HepG2 (cell line): ENCODE results near the gene TBC1D25. TPM values are rescaled to one million over a fixed set of nuclear protein-coding genes. Genes with fewer than 3 reads are reported as not detected.

Experiments
- GTF3A ChIP-seq: sonication (generic); formaldehyde crosslinking; conservative IDR thresholded peaks from 2 replicates; pipeline ENCODE4 v1.4.0; 2020; ENCODE audit warnings: mild to moderate bottlenecking, missing genetic modification reagents
- KDM2A ChIP-seq: sonication (generic); formaldehyde crosslinking; IDR thresholded peaks from 2 replicates; pipeline ENCODE4 v1.4.0; 2020; ENCODE audit warnings: low read depth, missing genetic modification reagents, borderline replicate concordance
- KDM5B ChIP-seq: sonication (generic); formaldehyde crosslinking; IDR thresholded peaks from 2 replicates; pipeline ENCODE4 v1.4.0; 2020; ENCODE audit warnings: missing genetic modification reagents, mild to moderate bottlenecking, borderline replicate concordance
- MZF1 ChIP-seq: sonication (generic); formaldehyde crosslinking; IDR thresholded peaks from 2 replicates; pipeline ENCODE4 v1.8.1; 2023; ENCODE audit warnings: mild to moderate bottlenecking, missing genetic modification reagents, borderline replicate concordance
- PHF21A ChIP-seq: sonication (generic); formaldehyde crosslinking; IDR thresholded peaks from 2 replicates; pipeline ENCODE4 v1.5.0; 2020; ENCODE audit warnings: mild to moderate bottlenecking, missing genetic modification reagents
- TAF1 ChIP-seq: sonication (generic); formaldehyde crosslinking; IDR thresholded peaks from 2 replicates; pipeline ENCODE4 v1.4.0; 2020; ENCODE audit warnings: missing genetic modification reagents
- ZFP36 ChIP-seq: fragments of 150-350 bp; IDR thresholded peaks from 2 replicates; pipeline ENCODE4 v1.6.1; 2018; ENCODE audit warnings: borderline replicate concordance, low read length, low read depth; ENCODE audit not compliant: partially characterized antibody
- ZFX ChIP-seq: sonication (generic); formaldehyde crosslinking; IDR thresholded peaks from 2 replicates; pipeline ENCODE4 v1.4.0; 2020; ENCODE audit warnings: mild to moderate bottlenecking, low read depth, missing genetic modification reagents, moderate library complexity
- ZNF550 ChIP-seq: sonication (generic); formaldehyde crosslinking; IDR thresholded peaks from 2 replicates; pipeline ENCODE4 v1.4.0; 2020; ENCODE audit warnings: mild to moderate bottlenecking, missing genetic modification reagents, borderline replicate concordance
- ZNF776 ChIP-seq: sonication (generic); formaldehyde crosslinking; IDR thresholded peaks from 2 replicates; pipeline ENCODE4 v1.4.0; 2020; ENCODE audit warnings: mild to moderate bottlenecking, missing genetic modification reagents
- ZNF781 ChIP-seq: sonication (generic); formaldehyde crosslinking; IDR thresholded peaks from 2 replicates; pipeline ENCODE4 v1.5.1; 2020; ENCODE audit warnings: borderline replicate concordance, mild to moderate bottlenecking, missing genetic modification reagents; ENCODE audit errors: not compliant biosample characterization
- ZNF782 ChIP-seq: sonication (generic); formaldehyde crosslinking; IDR thresholded peaks from 2 replicates; pipeline ENCODE4 v1.4.0; 2020; ENCODE audit warnings: missing genetic modification reagents, mild to moderate bottlenecking, borderline replicate concordance
- ZNF878 ChIP-seq: sonication (generic); formaldehyde crosslinking; IDR thresholded peaks from 2 replicates; pipeline ENCODE4 v1.8.1; 2023; ENCODE audit warnings: mild to moderate bottlenecking, missing genetic modification reagents, moderate library complexity
- ZSCAN12 ChIP-seq: sonication (generic); formaldehyde crosslinking; IDR thresholded peaks from 2 replicates; pipeline ENCODE4 v1.9.0; 2021; ENCODE audit warnings: mild to moderate bottlenecking, missing genetic modification reagents
- polyA plus RNA-seq, 8 experiments: library from polyadenylated mRNA; depleted of rRNA in 3 of 8; stranded (reverse) in 7 of 8; unstranded in 1 of 8; fragments of >200 nt; fragmentation: Illumina TruSeq in 4 of 8; extraction: Trizol in 4 of 8; gene quantifications; 2 replicates each; pipeline versions ENCODE4 v1.2.1 to v1.2.3, GENCODE V29; 2011 to 2016; ENCODE audit warnings: low read depth in 4 of 8, missing spikeins in 1 of 8, mixed read lengths in 1 of 8; ENCODE audit not compliant: insufficient read depth in 1 of 8
- total RNA-seq, 5 experiments: library from RNA; depleted of rRNA; stranded (reverse); fragments of >200 nt; fragmentation: Illumina TruSeq; extraction: Trizol; gene quantifications; 2 replicates each; pipeline ENCODE4 v1.2.3, GENCODE V29; 2016; ENCODE audit warnings: low read depth in 1 of 5
- TF ChIP-seq, protein P1 (sequence below): sonication (generic); formaldehyde crosslinking; IDR thresholded peaks from 2 replicates; pipeline ENCODE4 v1.4.0; 2020; ENCODE audit warnings: missing genetic modification reagents
- TF ChIP-seq, protein P2 (sequence below): sonication (generic); formaldehyde crosslinking; IDR thresholded peaks from 2 replicates; pipeline ENCODE4; 2020; ENCODE audit warnings: missing genetic modification reagents, mild to moderate bottlenecking, borderline replicate concordance
- TF ChIP-seq, protein P3 (sequence below): IDR thresholded peaks from 2 replicates; pipeline ENCODE4 v1.6.1; 2016; ENCODE audit warnings: missing compliant biosample characterization, missing genetic modification reagents, borderline replicate concordance
- TF ChIP-seq, protein P4 (sequence below): sonication (generic); formaldehyde crosslinking; IDR thresholded peaks from 2 replicates; pipeline ENCODE4 v1.5.0; 2020; ENCODE audit warnings: mild to moderate bottlenecking, missing genetic modification reagents
- TF ChIP-seq, protein P5 (sequence below): sonication (generic); formaldehyde crosslinking; IDR thresholded peaks from 2 replicates; pipeline ENCODE4 v1.4.0; 2020; ENCODE audit warnings: missing genetic modification reagents
- TF ChIP-seq, protein P6 (sequence below): IDR thresholded peaks from 2 replicates; pipeline ENCODE4 v1.6.1; 2016

TBC1D25 gene
- total and polyA plus RNA-seq, 2 of the 13 experiments (the other 11 are each of a cell fraction or from before 2014, with no cell fraction given) = 3.5 to 4.7 TPM

DNA sequence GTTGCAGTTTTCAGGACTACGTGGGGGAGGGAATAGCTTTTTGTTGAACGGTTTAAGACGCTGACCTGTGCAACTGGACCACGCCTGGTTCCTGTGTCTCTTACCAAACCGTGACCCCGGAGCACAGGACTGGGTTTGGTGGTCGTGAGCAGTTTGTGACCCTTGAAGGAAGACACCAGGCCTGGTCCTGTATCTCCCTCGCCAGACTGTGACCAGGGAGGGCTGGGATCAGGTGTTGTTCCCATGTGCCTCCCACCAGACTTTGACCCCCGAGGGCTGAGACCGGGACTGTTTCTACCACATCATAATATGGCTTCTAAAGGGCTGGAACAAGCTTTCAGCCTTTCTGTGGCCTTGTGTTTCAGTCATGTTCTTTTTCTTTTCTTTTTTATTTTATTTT lies 17.2 kb upstream of the TBC1D25 start (continued):
- TF ChIP-seq, protein P1, sequence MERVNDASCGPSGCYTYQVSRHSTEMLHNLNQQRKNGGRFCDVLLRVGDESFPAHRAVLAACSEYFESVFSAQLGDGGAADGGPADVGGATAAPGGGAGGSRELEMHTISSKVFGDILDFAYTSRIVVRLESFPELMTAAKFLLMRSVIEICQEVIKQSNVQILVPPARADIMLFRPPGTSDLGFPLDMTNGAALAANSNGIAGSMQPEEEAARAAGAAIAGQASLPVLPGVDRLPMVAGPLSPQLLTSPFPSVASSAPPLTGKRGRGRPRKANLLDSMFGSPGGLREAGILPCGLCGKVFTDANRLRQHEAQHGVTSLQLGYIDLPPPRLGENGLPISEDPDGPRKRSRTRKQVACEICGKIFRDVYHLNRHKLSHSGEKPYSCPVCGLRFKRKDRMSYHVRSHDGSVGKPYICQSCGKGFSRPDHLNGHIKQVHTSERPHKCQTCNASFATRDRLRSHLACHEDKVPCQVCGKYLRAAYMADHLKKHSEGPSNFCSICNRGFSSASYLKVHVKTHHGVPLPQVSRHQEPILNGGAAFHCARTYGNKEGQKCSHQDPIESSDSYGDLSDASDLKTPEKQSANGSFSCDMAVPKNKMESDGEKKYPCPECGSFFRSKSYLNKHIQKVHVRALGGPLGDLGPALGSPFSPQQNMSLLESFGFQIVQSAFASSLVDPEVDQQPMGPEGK = no peak
- TF ChIP-seq MZF1 (CRISPR knock-in tag) (no peak), ZNF878 (CRISPR knock-in tag) (no peak), PHF21A (no peak), TAF1 (CRISPR knock-in tag) (no peak), ZNF550 (no peak), GTF3A (CRISPR knock-in tag) (no peak), ZFX (CRISPR knock-in tag) (peak; percentile 51; the same call in 1 of the 2 replicates), ZNF776 (no peak), ZSCAN12 (CRISPR knock-in tag) (no peak), ZNF781 (CRISPR knock-in tag) (no peak), KDM2A (no peak), ZNF782 (CRISPR knock-in tag) (no peak), KDM5B (CRISPR knock-in tag) (peak; percentile 14; the same call in 1 of the 2 replicates), ZFP36 (no peak)
- TF ChIP-seq, protein P2, sequence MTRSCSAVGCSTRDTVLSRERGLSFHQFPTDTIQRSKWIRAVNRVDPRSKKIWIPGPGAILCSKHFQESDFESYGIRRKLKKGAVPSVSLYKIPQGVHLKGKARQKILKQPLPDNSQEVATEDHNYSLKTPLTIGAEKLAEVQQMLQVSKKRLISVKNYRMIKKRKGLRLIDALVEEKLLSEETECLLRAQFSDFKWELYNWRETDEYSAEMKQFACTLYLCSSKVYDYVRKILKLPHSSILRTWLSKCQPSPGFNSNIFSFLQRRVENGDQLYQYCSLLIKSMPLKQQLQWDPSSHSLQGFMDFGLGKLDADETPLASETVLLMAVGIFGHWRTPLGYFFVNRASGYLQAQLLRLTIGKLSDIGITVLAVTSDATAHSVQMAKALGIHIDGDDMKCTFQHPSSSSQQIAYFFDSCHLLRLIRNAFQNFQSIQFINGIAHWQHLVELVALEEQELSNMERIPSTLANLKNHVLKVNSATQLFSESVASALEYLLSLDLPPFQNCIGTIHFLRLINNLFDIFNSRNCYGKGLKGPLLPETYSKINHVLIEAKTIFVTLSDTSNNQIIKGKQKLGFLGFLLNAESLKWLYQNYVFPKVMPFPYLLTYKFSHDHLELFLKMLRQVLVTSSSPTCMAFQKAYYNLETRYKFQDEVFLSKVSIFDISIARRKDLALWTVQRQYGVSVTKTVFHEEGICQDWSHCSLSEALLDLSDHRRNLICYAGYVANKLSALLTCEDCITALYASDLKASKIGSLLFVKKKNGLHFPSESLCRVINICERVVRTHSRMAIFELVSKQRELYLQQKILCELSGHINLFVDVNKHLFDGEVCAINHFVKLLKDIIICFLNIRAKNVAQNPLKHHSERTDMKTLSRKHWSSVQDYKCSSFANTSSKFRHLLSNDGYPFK (CRISPR knock-in tag) = no peak
- TF ChIP-seq, protein P3, sequence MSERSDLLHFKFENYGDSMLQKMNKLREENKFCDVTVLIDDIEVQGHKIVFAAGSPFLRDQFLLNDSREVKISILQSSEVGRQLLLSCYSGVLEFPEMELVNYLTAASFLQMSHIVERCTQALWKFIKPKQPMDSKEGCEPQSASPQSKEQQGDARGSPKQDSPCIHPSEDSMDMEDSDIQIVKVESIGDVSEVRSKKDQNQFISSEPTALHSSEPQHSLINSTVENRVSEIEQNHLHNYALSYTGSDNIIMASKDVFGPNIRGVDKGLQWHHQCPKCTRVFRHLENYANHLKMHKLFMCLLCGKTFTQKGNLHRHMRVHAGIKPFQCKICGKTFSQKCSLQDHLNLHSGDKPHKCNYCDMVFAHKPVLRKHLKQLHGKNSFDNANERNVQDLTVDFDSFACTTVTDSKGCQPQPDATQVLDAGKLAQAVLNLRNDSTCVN (CRISPR knock-in tag) = no peak
- TF ChIP-seq, protein P4, sequence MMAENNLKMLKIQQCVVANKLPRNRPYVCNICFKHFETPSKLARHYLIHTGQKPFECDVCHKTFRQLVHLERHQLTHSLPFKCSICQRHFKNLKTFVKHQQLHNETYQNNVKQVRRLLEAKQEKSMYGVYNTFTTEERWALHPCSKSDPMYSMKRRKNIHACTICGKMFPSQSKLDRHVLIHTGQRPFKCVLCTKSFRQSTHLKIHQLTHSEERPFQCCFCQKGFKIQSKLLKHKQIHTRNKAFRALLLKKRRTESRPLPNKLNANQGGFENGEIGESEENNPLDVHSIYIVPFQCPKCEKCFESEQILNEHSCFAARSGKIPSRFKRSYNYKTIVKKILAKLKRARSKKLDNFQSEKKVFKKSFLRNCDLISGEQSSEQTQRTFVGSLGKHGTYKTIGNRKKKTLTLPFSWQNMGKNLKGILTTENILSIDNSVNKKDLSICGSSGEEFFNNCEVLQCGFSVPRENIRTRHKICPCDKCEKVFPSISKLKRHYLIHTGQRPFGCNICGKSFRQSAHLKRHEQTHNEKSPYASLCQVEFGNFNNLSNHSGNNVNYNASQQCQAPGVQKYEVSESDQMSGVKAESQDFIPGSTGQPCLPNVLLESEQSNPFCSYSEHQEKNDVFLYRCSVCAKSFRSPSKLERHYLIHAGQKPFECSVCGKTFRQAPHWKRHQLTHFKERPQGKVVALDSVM = no peak
- TF ChIP-seq, protein P5, sequence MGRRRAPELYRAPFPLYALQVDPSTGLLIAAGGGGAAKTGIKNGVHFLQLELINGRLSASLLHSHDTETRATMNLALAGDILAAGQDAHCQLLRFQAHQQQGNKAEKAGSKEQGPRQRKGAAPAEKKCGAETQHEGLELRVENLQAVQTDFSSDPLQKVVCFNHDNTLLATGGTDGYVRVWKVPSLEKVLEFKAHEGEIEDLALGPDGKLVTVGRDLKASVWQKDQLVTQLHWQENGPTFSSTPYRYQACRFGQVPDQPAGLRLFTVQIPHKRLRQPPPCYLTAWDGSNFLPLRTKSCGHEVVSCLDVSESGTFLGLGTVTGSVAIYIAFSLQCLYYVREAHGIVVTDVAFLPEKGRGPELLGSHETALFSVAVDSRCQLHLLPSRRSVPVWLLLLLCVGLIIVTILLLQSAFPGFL (CRISPR knock-in tag) = no peak
- TF ChIP-seq, protein P6, sequence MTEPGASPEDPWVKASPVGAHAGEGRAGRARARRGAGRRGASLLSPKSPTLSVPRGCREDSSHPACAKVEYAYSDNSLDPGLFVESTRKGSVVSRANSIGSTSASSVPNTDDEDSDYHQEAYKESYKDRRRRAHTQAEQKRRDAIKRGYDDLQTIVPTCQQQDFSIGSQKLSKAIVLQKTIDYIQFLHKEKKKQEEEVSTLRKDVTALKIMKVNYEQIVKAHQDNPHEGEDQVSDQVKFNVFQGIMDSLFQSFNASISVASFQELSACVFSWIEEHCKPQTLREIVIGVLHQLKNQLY (CRISPR knock-in tag) = no peak
